H1 (cell line): ENCODE data around the gene ZCCHC17. TPM values are rescaled to one million over a fixed set of nuclear protein-coding genes. Genes with fewer than 3 reads are reported as not detected.

Experiments used
- CHD7 ChIP-seq: fragments of 300-600 bp; sonication (generic); IDR thresholded peaks from 2 replicates; pipeline ENCODE4 v1.7.1; 2012; ENCODE audit warnings: low read length, moderate library complexity, mild to moderate bottlenecking, inconsistent platforms; ENCODE audit not compliant: insufficient replicate concordance
- CTBP2 ChIP-seq: IDR thresholded peaks from 2 replicates; pipeline ENCODE4 v1.7.0; 2011; ENCODE audit warnings: borderline replicate concordance, mild to moderate bottlenecking, moderate library complexity, mixed read lengths, low read length; ENCODE audit not compliant: insufficient read depth, insufficient read length
- JUN ChIP-seq: IDR thresholded peaks from 2 replicates; pipeline ENCODE4 v1.6.1; 2011; ENCODE audit warnings: low read depth, mild to moderate bottlenecking, improper control_type of control experiment, low read length
- NRF1 ChIP-seq: IDR thresholded peaks from 2 replicates; pipeline ENCODE4 v1.6.1; 2011; ENCODE audit warnings: mild to moderate bottlenecking, low read depth, low read length, improper control_type of control experiment
- POLR2AphosphoS5 ChIP-seq: IDR thresholded peaks from 2 replicates; pipeline ENCODE4 v1.6.1; 2011; ENCODE audit warnings: low read depth, low read length
- RBBP5 ChIP-seq: IDR thresholded peaks from 2 replicates; pipeline ENCODE4 v1.7.1; 2012; ENCODE audit warnings: low read depth, mild to moderate bottlenecking, inconsistent platforms, low read length, moderate library complexity, borderline replicate concordance
- SIN3A ChIP-seq, 2 experiments: IDR thresholded peaks in 1 of 2; conservative IDR thresholded peaks in 1 of 2; 2 replicates each; pipeline ENCODE4 v1.6.1; 2011 to 2012; ENCODE audit warnings: low read length in 2 of 2, improper control_type of control experiment in 1 of 2, low read depth in 1 of 2, mild to moderate bottlenecking in 1 of 2
- SP2 ChIP-seq: IDR thresholded peaks from 2 replicates; pipeline ENCODE4 v1.6.1; 2012; ENCODE audit warnings: mild to moderate bottlenecking, low read length, inconsistent platforms
- USF2 ChIP-seq: IDR thresholded peaks from 2 replicates; pipeline ENCODE4 v1.6.1; 2011; ENCODE audit warnings: low read length, improper control_type of control experiment
- polyA plus RNA-seq, 7 experiments: library from polyadenylated mRNA; depleted of rRNA in 3 of 7; stranded (reverse) in 5 of 7; unstranded in 2 of 7; fragments of >200 nt in 5 of 7; fragments of 200-250 nt in 2 of 7; gene quantifications; 1 replicate in 5 of 7; 2 replicates in 1 of 7; 4 replicates in 1 of 7; pipeline versions ENCODE4 v1.2.1 to v1.2.3, GENCODE V29; 2011 to 2013; ENCODE audit warnings: missing spikeins in 2 of 7, mixed read lengths in 2 of 7
- total RNA-seq: library from RNA; stranded (reverse); fragmentation: NEBNext Ultra II Directional; extraction: Animal tissue kit (Norgen Biotek cat#: 25700); gene quantifications from 2 replicates; pipeline ENCODE4 v1.2.1, GENCODE V29; 2021
- TF ChIP-seq, protein P1 (sequence below): IDR thresholded peaks from 2 replicates; pipeline ENCODE4 v1.6.1; 2012; ENCODE audit warnings: inconsistent platforms

Gene ZCCHC17
- total and polyA plus RNA-seq, 2 of the 8 experiments (the other 6 are each of a cell fraction or from before 2014, with no cell fraction given), result 51.6 to 59.3 TPM

- TF ChIP-seq CHD7 (no peak), JUN (no peak), NRF1 (no peak), POLR2AphosphoS5 (no peak), RBBP5 (no peak), CTBP2 (no peak), USF2 (no peak), SIN3A (conservative IDR thresholded peaks at IDR 0.05 in 1 of 2, IDR thresholded peaks at IDR 0.05 in 1 of 2; ENCODE audit: low read depth in 1 of 2, low read length in 2 of 2) (no peak), SP2 (no peak)
- TF ChIP-seq, protein P1, sequence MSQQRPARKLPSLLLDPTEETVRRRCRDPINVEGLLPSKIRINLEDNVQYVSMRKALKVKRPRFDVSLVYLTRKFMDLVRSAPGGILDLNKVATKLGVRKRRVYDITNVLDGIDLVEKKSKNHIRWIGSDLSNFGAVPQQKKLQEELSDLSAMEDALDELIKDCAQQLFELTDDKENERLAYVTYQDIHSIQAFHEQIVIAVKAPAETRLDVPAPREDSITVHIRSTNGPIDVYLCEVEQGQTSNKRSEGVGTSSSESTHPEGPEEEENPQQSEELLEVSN, result no peak
Observed at GRCh38 chr1:31354283-31354682, 57.5 kb downstream of the ZCCHC17 start (continued).
